Dendritic cell treated with granulocyte-macrophage colony-stimulating factor and Interleukin-4, amounts not matched to agents 40 ng/mL and 50 ng/mL, for 4 days (primary cell): ENCODE results near the gene GLP2R.
"Not testable (repeated sequence)": the region's sequence is repeated elsewhere in the genome, so short reads cannot be mapped to it uniquely, and the experiment has no call there.

Experiments
- H3K27ac Mint-ChIP-seq: one replicate; pipeline ENCODE4 v1.8.0; 2022; ENCODE audit warnings: mild to moderate bottlenecking, mixed read lengths
- H3K27me3 Mint-ChIP-seq: one replicate; pipeline ENCODE4 v1.8.0; 2022; ENCODE audit warnings: mild to moderate bottlenecking, mixed read lengths
- H3K36me3 Mint-ChIP-seq: one replicate; pipeline ENCODE4 v1.8.0; 2022; ENCODE audit warnings: low read depth, mixed read lengths
- H3K4me1 Mint-ChIP-seq: one replicate; pipeline ENCODE4 v1.8.0; 2022; ENCODE audit warnings: low read depth, mixed read lengths
- H3K4me3 Mint-ChIP-seq: one replicate; pipeline ENCODE4 v1.8.0; 2022; ENCODE audit warnings: mild to moderate bottlenecking, moderate library complexity, mixed read lengths
- H3K9me3 Mint-ChIP-seq: one replicate; pipeline ENCODE4 v1.8.0; 2022; ENCODE audit warnings: mixed read lengths
- intact Hi-C: fragments of 100-400 bp; cut with micrococcal nuclease; formaldehyde crosslinking; loops from one replicate; pipeline ENCODE4 v1.15.0; 2022

Gene GLP2R

GRCh38 chr17:9825641-9826150 lies at the start of gene GLP2R:
Gene GLP2R, plus strand, starts transcription at chr17:9825924. Its CDS starts 140 bp downstream, at chr17:9826064.
- intact Hi-C loops: no loop called here
- Mint-ChIP-seq H3K36me3 (no peaks in the 10 kb centered on the region), H3K4me1 (no peaks in the 10 kb centered on the region), H3K4me3 (no peak within 1 kb of the TSS), H3K27me3 (peaks cover 9% of the 10 kb centered on the region), H3K27ac (no peak within 1 kb of the TSS), H3K9me3 (no peaks in the 10 kb centered on the region)

DNA sequence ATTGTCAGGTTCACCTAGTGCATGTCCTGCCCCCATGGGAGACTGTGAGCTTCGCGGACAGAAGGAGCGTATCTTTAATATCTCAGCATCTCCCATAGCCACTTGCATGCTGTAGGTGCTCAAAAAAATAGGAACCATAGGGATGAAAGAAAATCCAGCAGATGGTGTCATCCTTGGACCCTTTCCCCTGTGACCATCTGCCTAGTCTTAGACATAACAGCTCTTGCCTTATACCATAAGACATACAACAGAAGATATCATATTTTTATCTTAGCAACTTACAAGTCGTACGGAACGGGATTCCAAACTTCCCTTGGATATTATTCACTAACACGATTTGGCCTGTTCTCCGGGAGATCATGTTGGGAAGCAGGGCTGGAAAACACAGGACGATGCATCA lies 48.8 kb upstream of the GLP2R start:
- no peaks in the 10 kb centered on the region for H3K36me3 Mint-ChIP-seq
- no peaks in the 10 kb centered on the region for H3K9me3 Mint-ChIP-seq
- intact Hi-C loops: no loop called here
- no peaks in the 10 kb centered on the region for H3K4me1 Mint-ChIP-seq
- H3K27me3 Mint-ChIP-seq: peaks cover 4% of the 10 kb centered on the region
- H3K27ac Mint-ChIP-seq: no peak overlapping the region
- no peak overlapping the region for H3K4me3 Mint-ChIP-seq

GRCh38 chr17:9780552-9780951 lies 45.2 kb upstream of the GLP2R start:
- Mint-ChIP-seq H3K36me3 (no peaks in the 10 kb centered on the region), H3K4me3 (no peak overlapping the region), H3K27ac (no peak overlapping the region), H3K4me1 (no peaks in the 10 kb centered on the region), H3K27me3 (peaks cover 15% of the 10 kb centered on the region), H3K9me3 (no peaks in the 10 kb centered on the region)
- intact Hi-C loops: no loop called here

- Mint-ChIP-seq H3K36me3 (no peaks in the 10 kb centered on the region), H3K27ac (no peak overlapping the region), H3K4me1 (no peaks in the 10 kb centered on the region), H3K4me3 (no peak overlapping the region), H3K27me3 (peaks cover 15% of the 10 kb centered on the region), H3K9me3 (no peaks in the 10 kb centered on the region)
- intact Hi-C loops: no loop called here
Measured at GRCh38 chr17:9783050-9783449, 42.7 kb upstream of the GLP2R start.

DNA sequence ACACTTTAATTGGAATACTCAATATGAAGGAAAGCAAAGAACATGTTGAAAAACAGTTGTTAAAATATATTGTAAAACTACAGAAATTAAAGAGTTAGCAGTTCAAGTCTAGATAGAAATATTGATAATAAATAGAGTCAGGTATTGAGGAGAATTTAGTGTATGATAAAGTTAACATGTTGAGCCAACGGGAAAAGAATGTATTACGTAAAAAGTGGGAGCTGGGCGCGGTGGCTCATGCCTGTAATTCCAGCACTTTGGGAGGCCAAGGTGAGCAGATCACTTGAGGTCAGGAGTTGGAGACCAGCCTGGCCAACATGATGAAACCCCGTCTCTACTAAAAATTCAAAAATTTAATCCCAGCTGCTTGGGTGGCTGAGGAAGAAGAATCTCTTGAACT lies 42.3 kb upstream of the GLP2R start:
- H3K4me1 Mint-ChIP-seq, H3K4me3 Mint-ChIP-seq, H3K9me3 Mint-ChIP-seq, H3K27ac Mint-ChIP-seq, H3K36me3 Mint-ChIP-seq, intact Hi-C loops: not testable (repeated sequence)
- peaks cover 15% of the 10 kb centered on the region for H3K27me3 Mint-ChIP-seq

- no peaks in the 10 kb centered on the region for H3K9me3 Mint-ChIP-seq
- H3K4me1 Mint-ChIP-seq: no peaks in the 10 kb centered on the region
- intact Hi-C loops: no loop called here
- H3K27ac Mint-ChIP-seq: no peak overlapping the region
- H3K4me3 Mint-ChIP-seq: no peak overlapping the region
- no peaks in the 10 kb centered on the region for H3K36me3 Mint-ChIP-seq
- peaks cover 13% of the 10 kb centered on the region for H3K27me3 Mint-ChIP-seq
Measured at GRCh38 chr17:9784544-9784943, 41.2 kb upstream of the GLP2R start.

DNA sequence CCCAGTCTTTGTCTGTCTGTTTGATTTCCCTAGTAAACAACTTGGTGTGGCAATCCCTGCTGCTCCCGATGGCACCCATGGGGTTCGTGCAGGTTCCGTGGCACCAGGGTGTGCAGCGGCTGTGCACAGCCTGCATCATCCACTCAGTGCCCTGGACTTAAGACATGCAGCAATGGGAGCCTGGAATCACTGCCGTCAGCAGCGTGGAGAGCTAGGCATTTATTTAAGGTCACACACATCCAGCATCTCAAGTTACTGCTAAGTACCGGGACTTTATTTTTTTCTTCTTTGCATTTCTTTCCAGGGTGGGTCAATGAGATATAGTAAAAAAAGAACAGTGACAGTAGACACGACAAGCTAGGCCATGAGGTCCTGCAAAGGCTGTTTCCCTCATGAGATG lies 37.1 kb upstream of the GLP2R start:
- Mint-ChIP-seq H3K9me3 (no peaks in the 10 kb centered on the region), H3K27me3 (peaks cover 3% of the 10 kb centered on the region), H3K27ac (no peak overlapping the region), H3K4me1 (no peaks in the 10 kb centered on the region), H3K4me3 (no peak overlapping the region), H3K36me3 (no peaks in the 10 kb centered on the region)
- intact Hi-C loops: no loop called here

- Mint-ChIP-seq H3K27ac (no peak overlapping the region), H3K36me3 (no peaks in the 10 kb centered on the region), H3K4me3 (no peak overlapping the region), H3K9me3 (no peaks in the 10 kb centered on the region), H3K27me3 (no peaks in the 10 kb centered on the region), H3K4me1 (no peaks in the 10 kb centered on the region)
- intact Hi-C loops: no loop called here
Measured at GRCh38 chr17:9790316-9790715, 35.4 kb upstream of the GLP2R start.

DNA sequence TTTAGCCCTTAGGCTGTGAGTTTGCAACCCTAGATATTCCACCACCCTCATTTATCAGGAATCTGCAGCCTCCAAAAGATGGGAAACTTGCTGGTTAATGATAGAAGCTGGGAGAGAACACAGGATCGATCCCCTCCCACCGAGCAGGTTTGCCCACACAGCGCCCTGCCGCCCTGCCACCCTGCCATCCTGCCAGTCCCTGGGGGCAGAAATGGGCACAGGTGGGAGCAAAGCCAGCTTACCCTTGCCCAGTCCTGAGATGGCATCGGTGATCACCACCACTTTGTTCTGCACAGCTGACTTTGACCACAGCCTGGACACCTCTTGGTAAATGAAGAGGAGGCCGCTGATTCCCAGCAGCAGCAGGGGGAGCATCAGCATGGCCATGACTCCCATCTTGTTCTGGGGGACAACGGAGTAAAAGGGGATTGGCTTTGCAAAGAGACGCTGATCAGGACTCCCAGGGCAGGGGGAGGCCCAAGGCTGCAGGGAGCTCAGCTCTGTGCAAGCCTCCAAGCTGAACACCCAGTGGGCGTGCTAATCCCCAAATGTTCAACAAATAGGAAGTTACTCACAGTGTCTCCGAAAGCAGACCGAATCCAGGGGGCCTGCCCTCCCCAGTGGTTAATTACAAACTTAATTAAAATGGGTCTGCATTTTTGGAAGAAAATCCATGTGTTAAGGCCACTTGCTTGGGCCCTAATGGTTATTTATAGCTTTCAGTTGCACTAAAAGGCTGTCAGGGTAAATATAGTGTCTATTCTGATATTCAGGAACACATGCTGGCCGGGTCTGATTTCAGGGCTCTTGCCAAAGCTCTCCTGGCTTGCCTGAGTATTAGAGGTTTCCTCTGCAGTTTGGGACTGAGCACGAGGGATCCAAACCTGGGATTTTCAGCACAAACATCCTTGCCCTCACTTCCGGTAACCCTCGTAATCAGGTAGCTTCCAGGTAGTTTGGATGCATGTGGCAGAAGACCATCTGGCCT lies 34.5 kb upstream of the GLP2R start, which contains the start of gene DHRS7C:
DHRS7C (minus strand) TSS at position 704 of the 988 bp plus-strand sequence; CDS start at position 396, 308 bp downstream.
- Mint-ChIP-seq H3K4me3 (no peak within 1 kb of the TSS), H3K4me1 (no peaks in the 10 kb centered on the region), H3K36me3 (no peaks in the 10 kb centered on the region), H3K9me3 (no peaks in the 10 kb centered on the region), H3K27me3 (no peaks in the 10 kb centered on the region), H3K27ac (no peak within 1 kb of the TSS)
- intact Hi-C loops: no loop called here

DNA sequence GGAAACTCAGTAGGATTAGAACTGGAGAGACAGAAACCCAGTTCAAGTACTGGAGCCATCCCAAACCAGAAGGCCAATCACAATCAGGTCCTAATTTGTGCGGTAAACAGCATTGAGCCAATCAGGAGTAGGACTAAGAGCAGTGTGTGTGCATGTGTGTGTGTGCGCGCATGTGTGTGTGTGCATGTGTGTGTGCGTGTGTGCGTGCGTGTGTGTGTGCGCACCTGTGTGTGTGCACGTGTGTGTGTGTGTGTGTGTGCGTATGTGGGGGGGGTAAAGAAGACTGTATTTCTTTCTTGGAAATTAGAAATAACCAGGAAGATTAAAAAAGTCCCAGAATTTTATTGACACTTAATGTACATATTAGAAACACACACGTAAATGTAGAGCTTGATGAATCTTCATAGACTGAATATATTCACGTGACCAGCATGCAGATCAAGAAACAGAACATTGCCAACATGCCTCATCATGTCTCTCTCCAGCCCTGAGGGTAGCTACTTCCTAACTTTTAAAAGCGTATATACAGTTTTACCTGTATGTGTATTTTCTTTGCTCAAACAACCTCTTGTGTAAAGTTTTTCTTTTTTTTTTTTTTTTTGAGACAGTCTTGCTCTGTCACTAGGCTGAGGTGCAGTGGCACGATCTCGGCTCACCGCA lies 33.4 kb upstream of the GLP2R start:
- Mint-ChIP-seq H3K9me3 (no peaks in the 10 kb centered on the region), H3K27me3 (peaks cover 1% of the 10 kb centered on the region), H3K4me1 (no peaks in the 10 kb centered on the region), H3K4me3 (no peak overlapping the region), H3K27ac (no peak overlapping the region), H3K36me3 (no peaks in the 10 kb centered on the region)
- intact Hi-C loops: no loop called here

DNA sequence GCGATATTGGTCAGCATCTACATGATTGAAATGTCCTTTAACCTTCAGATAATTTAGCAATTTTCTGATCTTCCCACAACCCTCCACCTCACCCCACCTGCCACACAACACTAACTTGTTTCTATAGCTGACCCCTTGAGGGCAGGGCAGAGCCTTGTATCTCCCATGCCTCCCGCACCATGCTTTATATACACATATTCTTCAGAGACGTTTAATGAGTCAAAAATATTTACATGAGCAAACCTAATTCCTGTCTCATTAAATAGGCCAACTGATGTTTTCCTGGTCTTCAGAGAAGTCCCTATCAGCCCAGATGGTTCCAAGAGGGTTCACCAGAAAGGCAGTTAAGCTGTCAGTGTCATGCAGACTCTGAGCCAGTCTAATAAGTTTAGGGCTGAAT lies 27.7 kb upstream of the GLP2R start:
- Mint-ChIP-seq H3K4me1 (no peaks in the 10 kb centered on the region), H3K9me3 (no peaks in the 10 kb centered on the region), H3K36me3 (no peaks in the 10 kb centered on the region), H3K27ac (no peak overlapping the region), H3K4me3 (no peak overlapping the region), H3K27me3 (peaks cover 6% of the 10 kb centered on the region)
- intact Hi-C loops: no loop called here

GRCh38 chr17:9798724-9799123 lies 27.0 kb upstream of the GLP2R start:
- no peak overlapping the region for H3K4me3 Mint-ChIP-seq
- H3K36me3 Mint-ChIP-seq: no peaks in the 10 kb centered on the region
- no peaks in the 10 kb centered on the region for H3K9me3 Mint-ChIP-seq
- intact Hi-C loops: no loop called here
- no peak overlapping the region for H3K27ac Mint-ChIP-seq
- peaks cover 6% of the 10 kb centered on the region for H3K27me3 Mint-ChIP-seq
- H3K4me1 Mint-ChIP-seq: no peaks in the 10 kb centered on the region

DNA sequence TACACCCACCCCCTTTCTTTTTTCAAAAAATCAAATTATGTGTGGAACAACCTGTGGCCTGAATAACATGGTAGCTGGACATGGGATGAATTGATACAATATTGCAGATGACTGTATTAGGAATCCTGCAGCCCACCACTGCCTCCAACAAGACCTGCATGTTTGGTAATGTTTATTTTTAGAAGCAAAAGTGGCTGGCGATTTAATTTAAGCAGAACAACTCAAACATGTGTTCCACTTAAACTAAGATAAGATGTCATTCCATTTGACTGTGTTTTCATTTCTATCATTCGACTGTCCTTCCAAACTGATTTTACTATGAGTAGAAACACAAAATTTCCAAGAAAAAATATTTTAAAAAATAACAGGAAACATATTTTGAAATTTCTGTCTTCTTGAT lies 24.2 kb upstream of the GLP2R start:
- intact Hi-C loops: no loop called here
- Mint-ChIP-seq H3K27ac (no peak overlapping the region), H3K36me3 (no peaks in the 10 kb centered on the region), H3K27me3 (peaks cover 11% of the 10 kb centered on the region), H3K4me1 (no peaks in the 10 kb centered on the region), H3K4me3 (no peak overlapping the region), H3K9me3 (no peaks in the 10 kb centered on the region)

DNA sequence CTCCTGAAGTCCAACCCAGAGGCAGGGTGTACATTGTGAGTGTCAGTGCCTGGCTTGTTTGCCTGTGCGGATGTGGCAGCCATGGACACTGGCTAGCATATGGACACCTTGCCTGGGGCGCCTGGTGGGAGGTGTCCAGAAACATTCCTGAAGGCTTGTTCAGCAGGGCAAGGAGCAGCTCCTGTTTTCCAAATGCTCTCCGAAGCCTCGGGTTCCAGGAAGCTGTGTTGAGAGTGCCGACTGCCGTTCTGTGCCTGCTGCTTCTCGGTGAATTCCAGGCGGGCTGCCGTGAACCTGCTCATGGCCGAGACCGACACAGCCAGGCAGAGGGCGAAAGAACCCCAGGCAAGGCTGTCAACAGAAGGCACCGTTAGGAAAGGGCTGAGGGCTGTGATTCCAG lies 23.4 kb upstream of the GLP2R start:
- no peaks in the 10 kb centered on the region for H3K9me3 Mint-ChIP-seq
- intact Hi-C loops: no loop called here
- no peak overlapping the region for H3K27ac Mint-ChIP-seq
- no peaks in the 10 kb centered on the region for H3K36me3 Mint-ChIP-seq
- no peak overlapping the region for H3K4me3 Mint-ChIP-seq
- H3K27me3 Mint-ChIP-seq: peaks cover 11% of the 10 kb centered on the region
- no peaks in the 10 kb centered on the region for H3K4me1 Mint-ChIP-seq
